MG63 (cell line): ENCODE data around the gene MICAL3. TPM values are rescaled to one million over a fixed set of nuclear protein-coding genes. Genes with fewer than 3 reads are reported as not detected.

Experiments
- DNase-seq: peaks from one replicate; pipeline ENCODE4 v3.0.0-alpha.2; 2020
- H3K27me3 ChIP-seq: fragments of 250-450 bp; sonication (Bioruptor Pico); 2 replicates; pipeline ENCODE4 v1.5.1; 2020; ENCODE audit warnings: mild to moderate bottlenecking, moderate library complexity
- H3K36me3 ChIP-seq: fragments of 250-450 bp; sonication (Bioruptor Pico); 2 replicates; pipeline ENCODE4 v1.5.1; 2020; ENCODE audit warnings: mild to moderate bottlenecking, moderate library complexity
- H3K4me3 ChIP-seq: fragments of 250-450 bp; sonication (Bioruptor Pico); 2 replicates; pipeline ENCODE4 v1.5.1; 2020; ENCODE audit warnings: mild to moderate bottlenecking, moderate library complexity
- H3K9me3 ChIP-seq: fragments of 250-450 bp; sonication (Bioruptor Pico); 2 replicates; pipeline ENCODE4 v1.5.1; 2020; ENCODE audit warnings: mild to moderate bottlenecking, moderate library complexity
- total RNA-seq: library from RNA; depleted of rRNA; stranded (reverse); fragments of >200 nt; shearing (Covaris generic); gene quantifications from 2 replicates; pipeline ENCODE4 v1.2.3, GENCODE V29; 2014; ENCODE audit warnings: low replicate concordance

Gene MICAL3
- total RNA-seq, 1 experiment from 2014 or later, result 13.4 TPM

DNA sequence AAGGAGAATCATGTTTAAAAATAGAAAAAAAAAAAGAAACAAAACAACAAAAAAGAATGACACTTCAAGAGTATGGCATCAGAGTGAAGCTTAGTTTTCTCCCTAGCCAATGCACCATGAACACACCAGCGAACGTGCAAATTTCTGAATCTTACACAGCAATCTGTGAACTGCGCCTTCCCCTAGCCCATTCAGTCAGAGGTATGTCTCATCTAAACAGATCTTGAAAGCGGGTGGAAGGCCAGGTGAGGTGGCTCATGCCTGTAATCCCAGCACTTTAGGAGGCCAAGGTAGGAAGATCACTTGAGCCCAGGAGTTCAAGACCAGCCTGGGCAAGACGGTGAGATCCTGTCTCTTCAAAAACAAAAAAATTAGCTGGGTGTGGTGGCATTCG is 113.1 kb downstream of the MICAL3 start:
- H3K36me3 ChIP-seq, result peaks cover 20% of the 10 kb centered on the region
- no peak overlapping the region for H3K4me3 ChIP-seq
- no peaks in the 10 kb centered on the region for H3K9me3 ChIP-seq
- DNase-seq, result no peak
- H3K27me3 ChIP-seq, result no peaks in the 10 kb centered on the region

DNA sequence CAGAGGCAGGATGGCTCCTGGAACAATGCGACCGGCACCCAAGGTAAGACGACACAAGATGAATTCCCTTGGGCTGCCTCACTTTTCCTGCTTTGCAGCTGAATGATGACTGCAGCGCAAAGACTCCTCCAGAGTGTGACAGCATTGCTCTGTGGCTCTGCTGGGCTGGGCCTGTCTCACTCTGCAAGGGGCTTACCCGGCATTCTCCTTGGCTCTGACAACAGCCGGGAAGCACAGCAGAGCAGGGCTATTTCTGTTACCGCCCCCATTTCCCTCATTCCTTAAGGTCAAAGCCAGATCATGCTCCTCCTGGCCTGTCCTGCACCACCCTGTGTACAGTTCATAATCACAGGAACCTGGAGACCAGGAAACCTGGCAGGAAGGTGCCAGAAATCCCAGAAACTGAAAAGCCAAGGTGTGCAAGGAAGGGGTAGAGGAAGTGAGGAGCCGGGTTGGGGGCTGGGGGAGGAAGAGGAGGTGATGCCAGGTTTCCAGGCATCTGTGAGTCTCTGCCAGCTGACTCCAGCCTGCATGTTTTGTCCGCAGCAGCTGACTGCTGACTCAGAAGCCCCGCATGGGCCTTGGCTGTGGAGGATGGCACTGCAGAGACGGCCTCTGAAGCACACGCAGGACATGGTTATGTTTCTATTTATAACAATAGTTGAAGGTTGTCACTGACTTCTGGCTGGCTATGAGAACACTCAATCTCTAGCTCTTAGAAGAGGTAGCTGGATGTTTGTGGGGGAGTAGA is 113.6 kb downstream of the MICAL3 start:
- peak; percentile 92 for DNase-seq
- Histone ChIP-seq H3K27me3 (no peaks in the 10 kb centered on the region), H3K4me3 (no peak overlapping the region), H3K36me3 (peaks cover 26% of the 10 kb centered on the region), H3K9me3 (no peaks in the 10 kb centered on the region)

DNA sequence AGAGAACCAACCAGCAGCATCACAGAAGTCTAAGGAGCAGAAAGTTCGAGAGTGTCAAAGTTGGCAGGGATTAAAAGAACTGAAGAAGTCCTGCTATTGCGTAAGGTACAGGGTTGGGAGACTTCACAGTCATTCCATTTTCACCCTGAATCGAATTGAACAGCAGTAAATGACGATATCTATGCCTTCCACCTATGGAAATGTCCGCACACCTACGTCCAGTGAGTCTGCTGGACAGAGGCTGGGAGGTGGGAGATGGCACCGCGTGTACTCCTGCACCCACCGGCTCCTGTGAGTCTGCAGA is 116.7 kb downstream of the MICAL3 start:
- no peak for DNase-seq
- Histone ChIP-seq H3K9me3 (no peaks in the 10 kb centered on the region), H3K27me3 (no peaks in the 10 kb centered on the region), H3K36me3 (peaks cover 49% of the 10 kb centered on the region), H3K4me3 (no peak overlapping the region)

DNA sequence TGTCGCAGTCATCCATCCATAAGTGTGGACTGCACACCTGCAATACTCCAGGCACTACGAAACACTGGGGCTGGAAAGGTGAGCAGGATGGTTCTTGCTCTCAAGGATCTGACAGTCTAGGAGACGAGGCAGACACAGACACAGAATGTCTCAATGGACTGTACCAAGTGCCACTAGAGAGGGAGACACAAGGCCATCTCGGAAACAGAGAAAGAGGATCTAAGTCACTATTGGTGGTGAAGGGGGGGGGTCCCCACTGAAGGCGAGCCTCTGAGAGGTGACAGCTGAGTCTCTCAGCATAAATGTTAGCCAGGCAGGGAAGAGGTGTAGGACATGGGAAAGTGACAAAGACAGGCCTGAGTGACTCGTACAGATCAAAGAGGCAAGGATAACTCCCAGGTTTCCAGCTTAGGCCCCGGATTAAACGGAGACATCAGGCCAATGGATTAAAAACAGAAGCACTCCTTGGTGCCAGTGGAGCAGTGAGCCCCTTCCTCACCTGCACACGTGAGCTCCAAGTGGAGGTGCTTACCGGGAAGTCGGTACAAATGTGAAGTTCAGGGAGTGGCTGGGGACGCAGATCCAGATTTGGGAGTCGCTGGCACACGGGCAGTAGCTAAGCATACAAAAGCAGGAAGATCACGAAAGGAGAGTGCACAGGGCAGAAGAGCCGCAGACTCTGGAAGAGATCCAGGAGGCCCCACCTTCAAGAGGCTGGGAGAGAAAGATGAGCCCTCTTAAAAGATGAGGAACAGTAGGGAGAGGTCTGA is 117.2 kb downstream of the MICAL3 start:
- Histone ChIP-seq H3K4me3 (no peak overlapping the region), H3K36me3 (peaks cover 49% of the 10 kb centered on the region), H3K27me3 (no peaks in the 10 kb centered on the region), H3K9me3 (no peaks in the 10 kb centered on the region)
- DNase-seq, result no peak

DNA sequence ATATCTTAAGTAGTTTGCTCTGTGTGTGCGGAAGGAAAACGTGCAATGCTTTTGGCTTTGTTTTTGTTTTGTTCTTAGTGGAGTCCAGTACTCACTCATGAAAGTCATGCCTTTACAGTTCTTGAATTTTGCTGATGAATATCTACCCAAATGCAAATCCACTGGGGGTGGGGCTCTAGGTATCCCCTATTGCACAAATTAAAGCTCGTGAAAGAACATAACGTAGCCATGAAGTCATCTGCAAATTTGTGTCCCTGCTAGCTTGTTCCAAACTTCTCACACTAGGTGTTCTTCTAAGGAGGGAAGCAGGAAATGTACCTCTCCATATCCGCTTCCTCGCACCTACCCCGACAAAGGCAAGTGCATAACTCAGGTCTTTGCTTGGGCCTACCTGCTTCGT is 118.9 kb downstream of the MICAL3 start:
- no peak overlapping the region for H3K4me3 ChIP-seq
- no peaks in the 10 kb centered on the region for H3K27me3 ChIP-seq
- peaks cover 62% of the 10 kb centered on the region for H3K36me3 ChIP-seq
- H3K9me3 ChIP-seq, result no peaks in the 10 kb centered on the region
- DNase-seq, result no peak

DNA sequence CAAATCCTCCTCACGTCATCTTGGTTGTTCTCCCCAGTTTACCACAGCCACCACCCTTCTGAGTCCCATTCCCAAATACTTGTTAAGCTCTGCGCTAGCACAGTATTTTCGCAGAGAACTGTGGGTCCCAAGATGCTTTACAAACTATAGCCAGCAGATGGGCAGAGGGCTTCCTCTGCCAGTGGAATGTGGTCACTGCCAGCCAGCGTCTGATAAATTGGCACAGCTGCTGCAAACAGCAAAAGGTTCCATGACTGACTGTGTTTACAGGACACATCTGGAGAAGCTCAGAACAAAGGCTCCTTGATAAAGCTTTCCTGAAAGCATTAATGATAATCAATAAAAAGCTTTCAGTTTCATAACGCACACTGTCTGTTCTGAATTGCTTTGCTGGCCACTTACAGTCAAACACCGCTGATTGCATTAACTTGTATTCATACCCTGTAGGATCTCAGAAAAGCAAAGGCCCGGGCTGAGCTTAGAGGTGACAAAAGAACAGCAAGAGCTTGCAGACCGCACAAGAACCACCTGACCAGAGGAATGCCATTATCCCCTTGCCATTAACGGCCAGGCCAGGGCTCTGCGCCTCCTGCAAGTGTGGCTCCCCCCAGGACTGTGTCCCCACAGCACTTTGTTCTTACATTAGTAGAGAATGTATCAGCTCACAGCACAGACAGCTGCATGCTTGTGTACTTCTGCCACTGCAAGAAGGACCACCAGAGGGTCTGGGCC is 120.6 kb downstream of the MICAL3 start:
- Histone ChIP-seq H3K4me3 (no peak overlapping the region), H3K36me3 (peaks cover 77% of the 10 kb centered on the region), H3K27me3 (no peaks in the 10 kb centered on the region), H3K9me3 (no peaks in the 10 kb centered on the region)
- peak; percentile 55 for DNase-seq

DNA sequence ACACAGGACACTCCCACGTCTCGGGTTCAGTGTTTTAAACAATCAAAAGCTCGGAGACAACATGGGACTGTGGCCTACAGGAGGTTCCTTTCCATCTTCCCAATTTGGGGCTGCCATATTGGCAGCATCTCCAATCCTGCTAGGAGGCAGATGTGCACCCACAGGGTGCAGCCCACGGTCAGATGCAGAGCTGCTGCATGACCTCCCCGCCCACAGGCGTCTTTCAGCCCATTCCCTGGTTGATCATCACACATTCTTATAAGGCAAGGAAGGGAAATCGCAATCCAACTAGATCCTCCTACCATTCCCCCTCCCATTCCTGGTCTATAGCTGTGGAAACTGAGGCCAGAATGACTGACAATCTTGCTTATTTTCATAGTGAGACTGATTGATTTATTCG is 121.4 kb downstream of the MICAL3 start:
- no peak for DNase-seq
- no peak overlapping the region for H3K4me3 ChIP-seq
- no peaks in the 10 kb centered on the region for H3K27me3 ChIP-seq
- peaks cover 84% of the 10 kb centered on the region for H3K36me3 ChIP-seq
- no peaks in the 10 kb centered on the region for H3K9me3 ChIP-seq

DNA sequence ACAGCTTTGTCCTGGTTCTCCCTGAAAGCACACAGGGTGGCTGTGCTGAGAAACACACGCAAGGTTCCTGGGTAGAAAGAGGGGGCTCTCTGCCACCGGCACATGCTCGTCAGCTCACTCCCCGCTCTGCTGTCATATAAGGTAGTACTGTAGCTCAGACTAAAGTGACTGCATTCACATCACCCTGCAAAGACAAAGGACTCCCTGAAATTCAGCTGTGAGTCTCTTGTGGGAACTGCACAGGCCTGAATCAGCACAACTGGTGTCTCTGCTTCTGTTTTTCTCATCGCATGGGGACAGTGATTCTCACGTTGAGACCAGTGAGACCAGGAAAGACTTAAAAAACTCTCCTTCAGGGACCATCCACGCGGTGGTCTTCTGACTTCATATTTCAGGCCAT is 126.0 kb downstream of the MICAL3 start:
- H3K9me3 ChIP-seq, result no peaks in the 10 kb centered on the region
- H3K4me3 ChIP-seq, result no peak overlapping the region
- DNase-seq, result no peak
- H3K27me3 ChIP-seq, result no peaks in the 10 kb centered on the region
- H3K36me3 ChIP-seq, result peaks cover 75% of the 10 kb centered on the region

DNA sequence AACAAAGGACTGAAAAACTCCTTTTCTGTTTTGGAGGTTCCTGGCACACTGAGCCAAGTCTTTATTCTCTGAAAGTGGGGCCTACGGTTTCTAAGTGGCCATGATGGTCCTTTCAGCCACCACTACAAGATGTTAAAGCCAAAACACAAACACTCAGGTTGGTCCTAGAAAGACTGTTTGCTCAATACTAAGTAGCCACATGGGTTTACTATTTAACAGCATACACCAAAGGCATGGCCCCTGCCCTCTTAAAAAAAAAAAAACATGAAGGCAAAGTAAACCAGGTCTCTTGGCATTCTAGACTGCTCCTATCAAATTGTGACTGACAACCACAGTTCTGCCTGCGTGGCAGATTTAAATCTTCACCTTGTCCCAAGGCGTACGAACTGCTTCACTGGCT is 126.5 kb downstream of the MICAL3 start:
- Histone ChIP-seq H3K4me3 (no peak overlapping the region), H3K9me3 (no peaks in the 10 kb centered on the region), H3K27me3 (no peaks in the 10 kb centered on the region), H3K36me3 (peaks cover 76% of the 10 kb centered on the region)
- DNase-seq, result no peak

DNA sequence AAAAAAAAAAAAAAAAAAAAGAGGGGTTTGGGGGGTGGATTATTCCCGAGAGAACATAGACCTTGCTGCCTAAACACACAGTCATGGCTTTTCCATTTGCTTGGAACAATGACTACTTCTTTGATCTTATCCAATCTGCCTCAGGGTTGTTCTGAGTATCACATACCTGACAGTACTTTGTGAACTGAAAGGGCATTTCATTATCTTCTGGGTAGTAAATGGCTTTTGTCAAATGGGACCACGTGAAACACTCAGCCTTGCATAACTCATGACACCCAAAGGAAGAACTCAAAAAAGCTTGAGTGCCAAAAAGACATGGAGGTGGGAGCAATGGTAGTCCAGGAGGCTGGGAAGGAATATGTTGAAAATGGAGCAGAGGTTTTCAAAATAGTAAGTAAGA is 126.9 kb downstream of the MICAL3 start:
- H3K36me3 ChIP-seq, result peaks cover 80% of the 10 kb centered on the region
- H3K27me3 ChIP-seq, result no peaks in the 10 kb centered on the region
- H3K4me3 ChIP-seq, result no peak overlapping the region
- DNase-seq, result no peak
- H3K9me3 ChIP-seq, result no peaks in the 10 kb centered on the region

DNA sequence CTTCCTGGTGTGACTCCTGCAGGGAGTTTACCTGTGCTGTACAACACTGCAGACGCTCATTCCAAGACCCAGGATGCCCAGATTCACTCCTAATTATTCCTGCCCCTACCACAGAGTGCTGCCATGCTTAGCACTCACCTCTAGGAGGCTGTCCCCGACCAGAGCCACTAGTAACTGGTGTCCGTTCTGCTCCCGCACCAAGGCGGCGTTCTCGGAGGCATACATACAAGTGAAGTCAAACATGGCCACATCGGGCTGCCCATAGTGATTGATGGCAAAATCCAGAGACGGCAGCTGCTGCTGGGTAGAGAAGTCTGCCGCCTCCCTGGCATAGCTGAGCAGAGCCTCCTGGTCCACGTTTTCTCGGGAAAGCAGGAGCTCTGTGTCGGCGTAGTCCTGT is 127.8 kb downstream of the MICAL3 start:
- H3K36me3 ChIP-seq, result peaks cover 79% of the 10 kb centered on the region
- no peak for DNase-seq
- H3K4me3 ChIP-seq, result no peak overlapping the region
- H3K9me3 ChIP-seq, result no peaks in the 10 kb centered on the region
- H3K27me3 ChIP-seq, result no peaks in the 10 kb centered on the region

DNA sequence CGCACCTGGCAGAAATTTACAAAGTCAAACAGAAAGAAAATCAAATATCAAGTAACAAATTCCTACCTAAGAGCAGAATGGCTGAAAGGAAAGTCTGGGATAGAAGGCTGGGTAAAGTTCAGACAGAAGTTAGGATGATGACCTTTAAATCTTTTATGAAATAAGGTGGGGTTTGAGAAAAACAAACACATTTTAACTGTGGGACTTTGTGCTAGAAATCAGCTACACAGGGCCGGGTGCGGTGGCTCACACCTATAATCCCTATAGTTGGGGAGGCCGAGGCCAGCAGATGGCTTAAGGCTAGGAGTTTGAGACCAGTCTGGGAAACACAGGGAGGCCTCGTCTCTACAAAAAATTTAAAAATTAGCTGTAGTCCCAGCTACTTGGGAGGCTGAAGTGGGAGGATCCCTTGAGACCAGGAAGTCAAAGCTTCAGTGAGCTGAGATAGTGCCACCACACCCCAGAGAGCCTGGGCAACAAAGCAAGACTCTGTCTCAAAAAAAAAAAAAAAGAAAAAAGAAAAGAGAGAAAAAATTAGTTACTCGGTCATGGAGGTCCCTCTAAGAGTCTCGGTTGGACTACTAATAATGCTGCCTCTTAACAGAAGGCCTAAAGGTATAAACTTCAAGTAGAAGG is 130.3 kb downstream of the MICAL3 start:
- H3K4me3 ChIP-seq, result no peak overlapping the region
- no peaks in the 10 kb centered on the region for H3K27me3 ChIP-seq
- H3K36me3 ChIP-seq, result peaks cover 77% of the 10 kb centered on the region
- no peak for DNase-seq
- H3K9me3 ChIP-seq, result no peaks in the 10 kb centered on the region

DNA sequence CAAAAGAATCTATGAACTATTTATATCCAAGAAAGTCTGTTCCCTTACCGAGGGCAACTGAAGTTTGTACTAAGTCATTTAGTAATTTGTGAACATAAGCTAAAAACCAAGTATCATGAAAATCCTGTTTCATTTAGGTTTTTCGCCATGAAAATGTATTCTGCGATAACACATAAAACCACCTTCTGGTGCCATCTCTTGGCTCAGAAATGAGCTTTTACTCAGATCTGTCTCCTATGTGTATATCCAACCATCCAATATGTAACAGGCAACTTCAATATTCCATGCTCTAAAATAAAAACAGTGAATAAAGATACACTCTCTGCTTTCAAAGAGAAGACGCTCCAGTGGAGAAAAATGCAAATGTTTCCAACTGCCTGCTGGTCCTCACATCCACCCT is 132.0 kb downstream of the MICAL3 start:
- Histone ChIP-seq H3K36me3 (peaks cover 80% of the 10 kb centered on the region), H3K27me3 (no peaks in the 10 kb centered on the region), H3K4me3 (no peak overlapping the region), H3K9me3 (no peaks in the 10 kb centered on the region)
- no peak for DNase-seq

DNA sequence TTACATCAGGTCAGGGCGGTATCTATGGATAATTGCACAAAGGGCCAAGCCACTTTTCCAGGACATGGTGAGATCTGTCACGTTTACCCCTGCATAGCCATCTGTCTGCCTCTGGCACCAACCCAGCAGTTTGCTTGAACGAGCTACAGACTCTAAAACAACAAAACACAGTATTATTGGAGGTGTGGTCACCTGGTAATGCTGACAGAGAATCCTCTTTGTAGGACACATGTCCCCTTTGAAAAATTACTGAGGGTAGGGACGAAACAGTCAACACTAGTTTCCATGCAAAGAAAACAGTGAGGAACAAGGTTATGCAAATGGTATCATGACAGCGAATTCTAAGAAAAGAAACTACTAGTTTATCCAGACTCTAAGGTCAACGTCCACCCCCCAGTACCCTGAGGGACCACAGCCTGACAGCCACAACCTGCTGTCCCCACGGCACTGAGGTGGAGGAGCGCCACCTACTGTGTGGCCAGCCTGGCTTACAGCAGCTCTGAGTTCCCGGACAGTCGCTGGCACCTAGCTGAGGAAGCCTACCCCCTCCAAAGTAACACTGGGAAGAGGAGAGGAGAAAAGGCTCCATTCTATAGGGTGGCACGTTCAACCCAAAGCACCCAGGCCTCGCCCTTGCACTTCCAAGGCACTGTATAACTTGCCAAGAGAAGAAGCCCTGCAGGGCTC is 132.7 kb downstream of the MICAL3 start:
- H3K4me3 ChIP-seq, result no peak overlapping the region
- H3K36me3 ChIP-seq, result peaks cover 80% of the 10 kb centered on the region
- H3K9me3 ChIP-seq, result no peaks in the 10 kb centered on the region
- H3K27me3 ChIP-seq, result no peaks in the 10 kb centered on the region
- DNase-seq, result no peak

DNA sequence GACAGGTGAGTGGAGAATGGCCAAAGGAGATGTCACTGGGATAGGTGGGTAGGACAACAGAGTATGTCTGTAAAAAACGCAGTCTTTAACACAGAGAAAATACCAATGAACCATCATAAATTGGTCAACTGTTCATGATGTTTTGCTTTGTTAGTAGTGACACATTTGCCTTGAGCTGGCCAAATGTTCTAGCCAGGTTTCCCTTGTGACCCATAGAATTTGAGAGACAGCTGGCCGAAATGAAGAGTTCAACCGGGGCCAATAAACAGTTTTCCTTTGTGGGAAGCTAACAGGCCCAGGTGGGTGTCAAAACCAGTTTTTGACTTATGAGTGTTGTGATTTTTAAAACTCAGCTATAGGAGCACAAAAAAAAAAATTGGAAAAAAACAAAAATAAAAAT is 133.5 kb downstream of the MICAL3 start:
- no peak for DNase-seq
- peaks cover 79% of the 10 kb centered on the region for H3K36me3 ChIP-seq
- H3K27me3 ChIP-seq, result no peaks in the 10 kb centered on the region
- H3K4me3 ChIP-seq, result no peak overlapping the region
- H3K9me3 ChIP-seq, result no peaks in the 10 kb centered on the region

DNA sequence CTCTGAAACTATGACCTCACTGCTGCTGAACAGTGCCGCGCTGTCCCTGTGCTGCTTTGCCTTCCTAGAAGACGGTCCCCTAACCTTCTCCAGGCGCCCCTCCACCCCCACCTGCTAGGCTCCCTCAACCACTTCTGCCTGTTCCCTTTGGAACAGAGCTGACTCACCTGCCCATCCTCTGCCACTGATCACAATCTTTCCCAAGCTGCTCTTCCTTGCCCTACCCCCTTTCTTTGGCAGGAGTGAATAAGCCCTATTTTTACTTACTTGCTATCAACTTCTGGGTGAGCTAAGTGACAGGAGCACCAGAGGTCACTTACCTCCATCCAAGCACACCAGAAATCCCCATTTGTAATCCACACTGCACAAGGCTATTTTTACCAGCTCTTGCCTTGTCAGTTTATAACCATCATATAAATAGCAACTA is 134.1 kb downstream of the MICAL3 start:
- Histone ChIP-seq H3K4me3 (no peak overlapping the region), H3K27me3 (no peaks in the 10 kb centered on the region), H3K9me3 (no peaks in the 10 kb centered on the region), H3K36me3 (peaks cover 77% of the 10 kb centered on the region)
- no peak for DNase-seq

DNA sequence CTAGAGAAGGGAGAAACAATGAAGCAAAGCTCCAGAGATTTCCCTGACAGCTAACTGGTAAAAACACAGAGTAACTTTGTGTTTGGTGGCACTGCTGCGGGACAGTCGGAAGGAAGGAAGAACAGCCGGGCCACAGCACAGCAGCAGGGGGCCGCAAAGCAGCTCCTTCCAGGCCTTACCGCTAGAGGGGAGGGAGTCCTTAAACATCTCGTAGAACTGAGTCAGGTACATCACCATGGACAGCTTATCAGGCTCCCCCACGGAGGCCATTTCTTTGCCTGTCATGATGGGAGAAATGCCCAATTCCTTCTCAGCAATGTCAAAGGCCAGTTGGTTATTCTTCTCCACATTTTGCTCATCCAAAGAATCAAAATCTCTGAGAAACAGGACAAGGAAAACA is 135.5 kb downstream of the MICAL3 start:
- H3K9me3 ChIP-seq, result no peaks in the 10 kb centered on the region
- H3K27me3 ChIP-seq, result no peaks in the 10 kb centered on the region
- H3K36me3 ChIP-seq, result peaks cover 80% of the 10 kb centered on the region
- no peak overlapping the region for H3K4me3 ChIP-seq
- no peak for DNase-seq
